A549 (cell line): ENCODE results near the gene GSAP. TPM values are rescaled to one million over a fixed set of nuclear protein-coding genes. Genes with fewer than 3 reads are reported as not detected.

Experiments
- ATAC-seq, 2 experiments: fragments of 200-7000 bp in 1 of 2; fragments of >200 bp in 1 of 2; cut with Nextera tagmentation in 1 of 2; cut with Tn5 transposase in 1 of 2; 3 replicates each; pipeline versions ENCODE4 v1.8.0 to v1.9.1; 2018 to 2020; ENCODE audit warnings: mild to moderate bottlenecking in 1 of 2, moderate library complexity in 1 of 2
- CTCF ChIA-PET: fragments of 300-600 bp; sonication (Branson Sonifier 250); formaldehyde crosslinking; extraction: SDS; loops from one replicate; lab custom pipeline; 2021; ENCODE audit warnings: antibody characterized with exemption, inconsistent platforms; lab: Yijun Ruan, JAX
- POLR2A ChIA-PET: fragments of 350-600 bp; formaldehyde crosslinking; extraction: SDS; loops from one replicate; lab custom pipeline; 2021; ENCODE audit warnings: antibody characterized with exemption, inconsistent platforms; lab: Yijun Ruan, JAX
- DNase-seq, 2 experiments: peaks; one replicate each; pipeline versions ENCODE4 v3.0.0 to v3.0.0-alpha.2; 2011 to 2016; ENCODE audit warnings: low read depth in 1 of 2, low spot score in 1 of 2
- FAIRE-seq: peaks from 2 replicates; lab custom pipeline; 2011; peaks lifted over from hg19 to GRCh38; lab: Jason Lieb, UNC
- H3K27ac ChIP-seq, 2 experiments: fragments of >200 bp; sonication (Bioruptor Twin); formaldehyde crosslinking; 3 replicates each; pipeline ENCODE4 v1.5.1; 2016 to 2017
- H3K4me1 ChIP-seq: fragments of >200 bp; sonication (Bioruptor Twin); formaldehyde crosslinking; 3 replicates; pipeline ENCODE4 v1.6.1; 2016
- H3K4me2 ChIP-seq: fragments of >200 bp; sonication (Bioruptor Twin); formaldehyde crosslinking; 3 replicates; pipeline ENCODE4 v1.6.1; 2016
- H3K4me3 ChIP-seq: fragments of >200 bp; sonication (Bioruptor Twin); formaldehyde crosslinking; 3 replicates; pipeline ENCODE4 v1.5.1; 2016
- H3K9me3 ChIP-seq: fragments of >200 bp; sonication (Bioruptor Twin); formaldehyde crosslinking; 3 replicates; pipeline ENCODE4 v1.6.1; 2016
- ATOH8 ChIP-seq: fragments of 250-450 bp; sonication (Bioruptor Pico); IDR thresholded peaks from 2 replicates; pipeline ENCODE4 v1.5.0; 2020; ENCODE audit warnings: low read depth, mild to moderate bottlenecking, moderate library complexity
- CEBPB ChIP-seq, 2 experiments: fragments of >200 bp in 1 of 2; sonication (Bioruptor Twin) in 1 of 2; formaldehyde crosslinking in 1 of 2; IDR thresholded peaks; 2 replicates each; pipeline ENCODE4 v1.6.1; 2012 to 2016
- CHD2 ChIP-seq: fragments of 150-350 bp; IDR thresholded peaks from 2 replicates; pipeline ENCODE4 v1.6.1; 2014; ENCODE audit warnings: low read length; ENCODE audit not compliant: partially characterized antibody
- CTCF ChIP-seq: fragments of >200 bp; sonication (Bioruptor Twin); formaldehyde crosslinking; IDR thresholded peaks from 3 replicates; pipeline ENCODE4 v1.5.1; 2016
- E2F6 ChIP-seq: IDR thresholded peaks from 2 replicates; pipeline ENCODE4 v1.6.1; 2012; ENCODE audit warnings: low read depth, borderline replicate concordance
- ELK1 ChIP-seq: fragments of 150-350 bp; IDR thresholded peaks from 2 replicates; pipeline ENCODE4 v1.6.1; 2014; ENCODE audit warnings: low read depth, mild to moderate bottlenecking, low read length
- FOSL2 ChIP-seq, 2 experiments: fragments of 450-650 bp in 1 of 2; fragments of >200 bp in 1 of 2; sonication (Bioruptor Twin) in 1 of 2; formaldehyde crosslinking; IDR thresholded peaks; 2 replicates each; pipeline versions ENCODE4 v1.5.0 to v1.6.1; 2016 to 2020; ENCODE audit warnings: mild to moderate bottlenecking in 1 of 2, moderate library complexity in 1 of 2
- FOXS1 ChIP-seq: fragments of 250-450 bp; sonication (Bioruptor Pico); IDR thresholded peaks from 2 replicates; pipeline ENCODE4 v1.5.0; 2020; ENCODE audit warnings: mild to moderate bottlenecking, moderate library complexity
- HDAC2 ChIP-seq: fragments of 200-600 bp; sonication (generic); IDR thresholded peaks from 2 replicates; pipeline ENCODE4 v1.6.1; 2016
- HES2 ChIP-seq: fragments of >200 bp; sonication (Bioruptor Twin); formaldehyde crosslinking; IDR thresholded peaks from 2 replicates; pipeline ENCODE4 v1.6.1; 2016
- JUNB ChIP-seq: fragments of >200 bp; sonication (Bioruptor Twin); formaldehyde crosslinking; IDR thresholded peaks from 2 replicates; pipeline ENCODE4 v1.6.1; 2016
- MAFK ChIP-seq: fragments of 450-650 bp; IDR thresholded peaks from 2 replicates; pipeline ENCODE4 v1.6.1; 2014; ENCODE audit not compliant: partially characterized antibody
- PBX3 ChIP-seq: IDR thresholded peaks from 2 replicates; pipeline ENCODE4 v1.6.1; 2012
- POLR2AphosphoS2 ChIP-seq: conservative IDR thresholded peaks from 2 replicates; pipeline ENCODE4 v1.6.1; 2012; ENCODE audit warnings: low read length, improper control_type of control experiment, inconsistent platforms
- RAD21 ChIP-seq, 2 experiments: fragments of >200 bp in 1 of 2; sonication (Bioruptor Twin) in 1 of 2; formaldehyde crosslinking in 1 of 2; IDR thresholded peaks in 1 of 2; conservative IDR thresholded peaks in 1 of 2; 2 replicates in 1 of 2; 3 replicates in 1 of 2; pipeline ENCODE4 v1.6.1; 2012 to 2018; ENCODE audit warnings: inconsistent platforms in 1 of 2
- REST ChIP-seq: fragments of 200-600 bp; sonication (generic); IDR thresholded peaks from 2 replicates; pipeline ENCODE4 v1.6.1; 2016; ENCODE audit warnings: antibody characterized with exemption, mild to moderate bottlenecking, moderate library complexity
- RFX5 ChIP-seq: fragments of 450-650 bp; IDR thresholded peaks from 2 replicates; pipeline ENCODE4 v1.7.1; 2014; ENCODE audit warnings: antibody characterized with exemption, mild to moderate bottlenecking, moderate library complexity
- RNF2 ChIP-seq: fragments of 200-600 bp; sonication (generic); IDR thresholded peaks from 2 replicates; pipeline ENCODE4 v1.6.1; 2016; ENCODE audit warnings: low read depth, mild to moderate bottlenecking, antibody characterized with exemption, moderate library complexity, borderline replicate concordance
- TFCP2L1 ChIP-seq: fragments of 250-450 bp; sonication (Bioruptor Pico); IDR thresholded peaks from 2 replicates; pipeline ENCODE4 v1.5.0; 2021; ENCODE audit warnings: mild to moderate bottlenecking
- USF2 ChIP-seq: fragments of 450-650 bp; IDR thresholded peaks from 2 replicates; pipeline ENCODE4 v1.6.1; 2014; ENCODE audit warnings: antibody characterized with exemption
- WGBS: methylation state at CpG from one replicate; pipeline ENCODE4 v1.1.6; 2017; ENCODE audit errors: missing lambda C conversion rate; 5-methylcytosine and 5-hydroxymethylcytosine counted together
- polyA plus RNA-seq, 4 experiments: library from polyadenylated mRNA; depleted of rRNA in 3 of 4; stranded (reverse); fragments of >200 nt; fragmentation: RNase III in 1 of 4; extraction: RNeasy Plus Mini Kit Qiagen cat#74134 plus additional on column Dnase treatment in 1 of 4; gene quantifications; 2 replicates in 3 of 4; 3 replicates in 1 of 4; pipeline ENCODE4 v1.2.3, GENCODE V29; 2011 to 2017

GSAP gene
- polyA plus RNA-seq, 2 of the 4 experiments (the other 2 are of a cell fraction) = 4.1 to 18.6 TPM

GRCh38 chr7:77415476-77415822, 700 bp downstream of the GSAP start:
- no peaks in the 10 kb centered on the region for H3K9me3 ChIP-seq
- CTCF ChIA-PET = interaction anchor here (0.6 to 2.6 kb wide), 6 partner anchors 10 to 236 kb away, joined by 3 to 9 read pairs (median 5); no protein-coding TSS in a partner anchor
- 54% methylated on average over 21 of the region's 25 CpGs for WGBS
- TF ChIP-seq REST (0 out of 2 replicates have a peak, but pooled peaks have one; percentile 19), MAFK (no peak)
- TF ChIP-seq, all 56 proteins: peak for 1
- POLR2A ChIA-PET = interaction anchor here (1.1 to 3.4 kb wide), 5 partner anchors 10 to 121 kb away, joined by 3 to 21 read pairs (median 5); partner anchors contain the start of gene PTPN12
- peak overlapping the region; percentile 92 for H3K4me2 ChIP-seq
- H3K27ac ChIP-seq = peak overlapping the region; percentile 96
- FAIRE-seq (no peak), DNase-seq (no peak), ATAC-seq (peak; percentile 28 to 55)
- H3K4me3 ChIP-seq = peak overlapping the region; percentile 65
- H3K4me1 ChIP-seq = peaks cover 53% of the 10 kb centered on the region

GRCh38 chr7:77413861-77414424, 2.2 kb downstream of the GSAP start:
- DNase-seq = no peak
- FAIRE-seq = no peak
- ATAC-seq = no peak
- Histone ChIP-seq H3K27ac (peak overlapping the region; percentile 96; a peak in 5 of 6 replicates), H3K4me3 (no peak overlapping the region), H3K9me3 (no peaks in the 10 kb centered on the region), H3K4me1 (peaks cover 65% of the 10 kb centered on the region)
- ChIA-PET CTCF (interaction anchor here (0.7 to 2.6 kb wide), 5 partner anchors 10 to 346 kb away, joined by 3 to 9 read pairs (median 4); no protein-coding TSS in a partner anchor), POLR2A (no interaction called here)
- TF ChIP-seq MAFK = peak; percentile 30
- no peak for TF ChIP-seq CTCF
- TF ChIP-seq, all 56 proteins: peak for 1
- H3K4me2 ChIP-seq = peak overlapping the region; percentile 92

GRCh38 chr7:77413128-77413527, 3.0 kb downstream of the GSAP start:
- POLR2A ChIA-PET = interaction anchor here (0.6 kb wide), 1 partner anchor 124 kb away, joined by 3 read pairs; the partner anchor contains the start of gene PTPN12
- DNase-seq (no peak), FAIRE-seq (no peak), ATAC-seq (no peak)
- CTCF ChIA-PET = interaction anchor here (0.6 to 2.6 kb wide), 4 partner anchors 12 to 239 kb away, joined by 3 to 9 read pairs (median 4); no protein-coding TSS in a partner anchor
- Histone ChIP-seq H3K4me3 (no peak overlapping the region), H3K9me3 (no peaks in the 10 kb centered on the region), H3K4me2 (peak overlapping the region; percentile 92; the same call in 1 of the 3 replicates), H3K27ac (peak overlapping the region; percentile 96; a peak in 5 of 6 replicates), H3K4me1 (peaks cover 73% of the 10 kb centered on the region)
- 77% methylated on average over 4 of the region's 4 CpGs for WGBS
- no peak for TF ChIP-seq CEBPB (IDR thresholded peaks at IDR 0.05)
- TF ChIP-seq HDAC2 = no peak
- no peak for TF ChIP-seq HES2
- no peak for TF ChIP-seq E2F6
- TF ChIP-seq FOXS1 = no peak
- no peak for TF ChIP-seq ATOH8 (CRISPR knock-in tag)
- no peak for TF ChIP-seq JUNB
- no peak for TF ChIP-seq CHD2
- TF ChIP-seq TFCP2L1 = no peak
- TF ChIP-seq RNF2 = no peak
- no peak for TF ChIP-seq FOSL2 (IDR thresholded peaks at IDR 0.05)
- TF ChIP-seq FOSL2 (CRISPR knock-in tag; IDR thresholded peaks at IDR 0.05) = no peak
- no peak for TF ChIP-seq USF2
- TF ChIP-seq RAD21 (conservative IDR thresholded peaks at IDR 0.05 in 1 of 2, IDR thresholded peaks at IDR 0.05 in 1 of 2) = no peak
- TF ChIP-seq PBX3 = no peak
- no peak for TF ChIP-seq POLR2AphosphoS2
- no peak for TF ChIP-seq RFX5
- no peak for TF ChIP-seq ELK1
